Hippocampal formation (tissue), 2 donors: Measurements from ENCODE around the gene ACHE.
"Not testable (repeated sequence)": the region's sequence is repeated elsewhere in the genome, so short reads cannot be mapped to it uniquely, and the experiment has no call there.

Experiments
- DNase-seq, 2 donors: peaks; one replicate each; lab custom pipeline; 2025; lab: John Stamatoyannopoulos, UW

The ACHE gene

DNA sequence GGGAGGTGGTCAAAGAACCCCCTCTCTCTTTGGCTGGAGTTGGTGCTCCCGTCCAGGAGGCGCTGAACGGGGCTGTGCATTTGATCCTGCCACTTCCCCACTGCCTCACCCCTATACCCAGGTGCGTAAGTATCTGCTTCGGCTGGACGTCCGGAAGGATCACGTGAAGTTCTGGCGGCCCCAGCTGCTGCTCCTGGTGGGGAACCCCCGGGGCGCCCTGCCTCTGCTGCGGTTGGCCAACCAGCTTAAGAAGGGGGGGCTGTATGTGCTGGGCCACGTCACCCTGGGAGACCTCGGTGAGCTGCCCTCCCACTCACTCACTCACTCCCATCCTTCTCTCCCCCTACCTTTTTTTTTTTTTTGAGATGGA lies 34.1 kb downstream of the ACHE start:
- no peak for DNase-seq

DNA sequence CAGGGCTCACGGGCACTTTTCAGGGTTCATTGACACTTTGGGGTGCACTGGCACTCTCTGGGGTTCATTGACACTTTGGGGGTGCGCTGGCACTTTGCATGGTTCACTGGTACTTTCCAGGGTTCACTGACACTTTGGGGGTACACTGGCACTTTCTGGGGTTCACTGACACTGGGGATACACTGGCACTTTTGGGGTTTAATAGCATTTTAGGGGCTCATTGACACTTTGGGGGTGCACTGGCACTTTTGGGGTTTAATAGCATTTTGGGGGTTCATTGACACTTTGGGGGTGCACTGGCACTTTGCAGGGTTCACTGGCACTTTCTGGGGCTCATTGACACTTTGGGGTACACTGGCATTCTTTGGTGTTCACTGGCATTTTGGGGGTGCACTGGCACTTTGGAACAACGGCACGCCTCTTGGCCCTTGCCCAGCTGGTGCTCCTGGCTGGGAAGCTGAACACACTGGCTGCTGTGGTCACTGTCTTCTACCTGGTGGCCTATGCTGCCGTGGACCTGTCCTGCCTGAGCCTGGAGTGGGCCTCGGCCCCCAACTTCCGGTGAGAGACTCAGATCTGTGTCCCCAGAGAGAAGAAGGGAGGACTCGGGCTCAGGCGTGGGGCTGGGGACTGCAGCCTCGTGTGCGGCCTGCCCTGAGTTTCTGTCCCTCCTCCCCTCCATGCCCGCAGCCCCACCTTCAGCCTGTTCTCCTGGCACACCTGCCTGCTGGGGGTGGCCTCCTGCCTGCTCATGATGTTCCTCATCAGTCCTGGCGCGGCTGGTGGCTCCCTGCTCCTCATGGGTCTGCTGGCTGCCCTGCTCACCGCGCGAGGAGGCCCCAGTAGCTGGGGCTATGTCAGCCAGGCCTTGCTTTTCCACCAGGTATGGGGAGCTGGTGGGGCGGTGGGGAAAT lies 34.7 kb downstream of the ACHE start:
- no peak for DNase-seq

DNA sequence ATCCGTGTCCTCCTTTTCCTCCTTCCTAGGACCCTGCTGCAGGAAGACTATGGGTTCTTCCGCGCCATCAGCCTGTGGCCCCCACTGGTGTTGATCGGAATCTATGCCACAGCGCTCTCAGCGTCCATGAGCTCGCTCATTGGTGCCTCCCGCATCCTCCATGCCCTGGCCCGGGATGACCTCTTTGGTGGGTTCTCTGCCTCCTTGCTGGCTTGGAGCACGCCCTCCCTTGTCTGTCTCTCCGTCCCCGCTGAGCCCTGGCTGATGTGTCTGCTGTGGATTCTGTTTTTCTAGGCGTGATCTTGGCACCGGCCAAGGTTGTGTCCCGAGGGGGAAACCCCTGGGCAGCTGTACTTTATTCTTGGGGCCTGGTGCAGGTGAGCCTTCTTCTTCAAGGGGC lies 35.8 kb downstream of the ACHE start:
- DNase-seq, result no peak

DNA sequence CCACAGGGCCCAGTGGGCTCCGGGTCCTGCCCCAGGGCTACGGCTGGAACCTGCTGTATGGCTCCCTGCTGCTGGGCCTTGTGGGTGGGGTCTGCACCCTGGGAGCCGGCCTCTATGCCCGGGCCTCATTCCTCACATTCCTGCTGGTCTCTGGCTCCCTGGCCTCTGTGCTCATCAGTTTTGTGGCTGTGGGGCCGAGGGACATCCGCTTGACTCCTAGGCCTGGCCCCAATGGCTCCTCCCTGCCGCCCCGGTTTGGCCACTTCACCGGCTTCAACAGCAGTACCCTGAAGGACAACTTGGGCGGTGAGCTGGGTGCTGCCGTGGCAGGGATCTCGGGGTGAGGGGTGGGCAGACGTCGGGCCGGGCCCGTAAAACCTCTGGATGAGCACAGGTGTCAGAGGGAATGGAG lies 38.8 kb downstream of the ACHE start:
- DNase-seq, result no peak

DNA sequence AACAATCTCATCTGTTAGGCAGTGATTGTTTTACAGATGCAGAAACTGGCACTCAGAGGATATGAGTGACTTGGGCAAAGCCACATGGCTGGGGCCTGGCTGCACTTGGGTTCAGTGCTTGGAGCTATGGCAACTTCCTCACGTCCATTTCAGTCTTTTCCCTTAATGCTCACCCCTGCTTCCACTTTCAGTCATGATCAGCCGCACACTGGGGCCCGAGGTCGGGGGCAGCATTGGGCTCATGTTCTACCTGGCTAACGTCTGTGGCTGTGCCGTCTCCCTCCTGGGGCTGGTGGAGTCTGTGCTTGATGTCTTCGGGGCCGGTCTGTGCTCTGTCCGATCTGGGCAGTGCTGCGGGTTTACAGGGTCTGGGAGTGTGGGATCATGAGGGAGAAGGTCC lies 40.2 kb downstream of the ACHE start:
- no peak for DNase-seq

DNA sequence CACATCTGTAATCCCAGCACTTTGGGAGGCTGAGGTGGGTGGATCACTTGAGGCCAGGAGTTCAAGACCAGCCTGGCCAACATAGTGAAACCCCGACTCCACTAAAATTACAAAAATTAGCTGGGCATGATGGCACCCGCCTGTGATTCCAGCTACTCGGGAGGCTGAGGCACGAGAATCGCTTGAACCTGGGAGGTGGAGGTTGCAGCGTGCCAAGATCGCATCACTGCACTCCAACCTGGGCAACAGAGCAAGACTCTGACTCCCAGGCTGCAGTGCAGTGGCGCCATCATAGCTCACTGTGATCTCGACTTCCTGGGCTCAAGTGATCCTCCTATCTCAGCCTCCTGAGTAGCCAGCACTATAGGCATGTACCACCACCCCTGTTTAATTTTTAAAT lies 40.8 kb downstream of the ACHE start:
- DNase-seq, result not testable (repeated sequence)

DNA sequence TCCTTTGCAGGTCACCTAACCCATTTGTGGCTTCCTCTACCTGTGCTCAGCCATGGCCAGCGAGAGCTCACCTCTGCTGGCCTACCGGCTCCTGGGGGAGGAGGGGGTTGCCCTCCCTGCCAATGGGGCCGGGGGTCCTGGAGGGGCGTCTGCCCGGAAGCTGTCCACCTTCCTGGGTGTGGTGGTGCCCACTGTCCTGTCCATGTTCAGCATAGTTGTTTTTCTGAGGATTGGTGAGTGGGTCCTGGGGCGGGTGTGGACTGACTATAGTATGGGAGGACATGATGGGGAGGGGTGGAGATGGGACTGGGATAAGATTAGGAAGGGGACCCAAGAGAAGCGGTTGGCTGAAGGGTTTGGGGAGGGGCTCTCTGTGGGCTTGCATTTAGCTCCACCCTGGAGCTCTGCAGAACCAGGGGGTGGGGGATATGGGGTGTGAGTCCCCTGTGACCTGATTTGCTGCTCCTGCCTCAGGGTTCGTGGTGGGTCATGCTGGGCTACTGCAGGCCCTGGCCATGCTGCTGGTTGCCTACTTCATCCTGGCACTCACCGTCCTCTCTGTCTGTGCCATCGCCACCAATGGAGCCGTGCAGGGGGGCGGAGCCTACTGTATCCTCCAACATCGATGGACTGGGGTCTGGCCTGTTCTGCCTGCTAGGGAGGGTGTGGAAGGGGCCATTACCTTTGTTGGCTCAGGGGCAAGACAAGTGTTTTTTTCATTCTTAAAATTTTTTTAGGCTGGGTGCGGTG lies 41.4 kb downstream of the ACHE start:
- no peak for DNase-seq

DNA sequence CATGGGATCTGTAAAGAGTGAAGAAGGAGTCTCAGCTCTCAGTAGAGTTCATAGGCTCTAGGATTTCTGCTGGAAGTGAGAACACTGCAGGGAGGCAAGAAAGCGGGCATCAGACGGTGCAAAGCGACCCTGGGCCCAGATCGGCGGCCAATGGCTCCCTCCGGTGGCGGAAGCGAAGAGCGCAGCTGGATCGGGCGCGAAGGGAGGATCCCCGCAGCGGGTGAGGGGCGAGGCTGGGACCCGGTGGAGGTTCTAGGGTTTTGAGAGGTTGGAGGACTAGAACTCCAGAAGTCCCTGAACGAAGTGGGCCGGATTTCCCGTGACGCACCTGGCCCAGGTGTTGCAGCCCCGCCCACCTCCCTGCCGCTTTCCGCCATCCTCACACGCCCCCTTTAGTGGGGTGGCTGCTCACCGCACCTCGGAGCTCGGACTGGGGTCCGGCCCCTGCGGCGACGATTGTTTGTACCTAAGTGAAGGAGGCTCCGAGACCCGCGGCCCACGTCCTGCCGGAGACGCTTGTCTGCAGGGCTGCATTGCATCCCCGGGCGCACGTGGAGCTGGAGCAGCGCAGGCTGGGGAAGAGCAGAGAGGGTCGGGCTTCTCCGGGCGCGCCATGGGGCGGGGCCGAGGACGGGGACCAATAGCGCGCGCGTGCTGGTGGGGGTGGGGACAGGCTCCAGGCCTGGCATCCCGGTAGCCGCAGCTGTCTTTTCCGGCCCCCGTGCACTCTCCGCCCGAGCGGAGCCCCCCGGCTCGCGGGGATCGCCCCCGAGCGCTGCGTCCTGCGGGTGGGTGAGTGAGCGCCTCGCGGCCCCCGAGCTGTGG lies 43.4 kb downstream of the ACHE start, which contains the start of gene SLC12A9:
Gene SLC12A9, plus strand, starts transcription at position 666 of the 825 bp plus-strand sequence. CDS start 1,485 bp downstream, outside the sequence.
- peak; percentile 80 to 86 for DNase-seq

DNA sequence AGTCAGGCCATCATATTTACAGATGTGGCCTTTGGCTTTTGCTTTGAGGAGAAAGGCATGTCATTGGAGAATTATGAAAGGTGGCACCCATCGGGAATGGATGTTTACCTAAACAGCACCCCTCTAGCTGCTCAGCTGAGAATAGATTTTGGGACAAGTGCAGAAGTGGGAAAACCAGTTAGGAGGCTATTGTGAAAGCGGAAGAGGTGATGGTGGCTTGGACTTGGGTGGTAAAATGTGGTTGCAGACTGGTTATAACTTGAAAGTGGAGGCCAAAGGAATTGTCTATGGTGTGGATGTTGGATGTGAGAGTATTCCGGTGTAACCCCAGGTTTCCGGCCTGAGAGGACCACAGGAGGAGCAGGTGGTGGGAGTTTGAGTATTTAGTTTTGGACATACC lies 48.3 kb downstream of the ACHE start:
- no peak for DNase-seq

DNA sequence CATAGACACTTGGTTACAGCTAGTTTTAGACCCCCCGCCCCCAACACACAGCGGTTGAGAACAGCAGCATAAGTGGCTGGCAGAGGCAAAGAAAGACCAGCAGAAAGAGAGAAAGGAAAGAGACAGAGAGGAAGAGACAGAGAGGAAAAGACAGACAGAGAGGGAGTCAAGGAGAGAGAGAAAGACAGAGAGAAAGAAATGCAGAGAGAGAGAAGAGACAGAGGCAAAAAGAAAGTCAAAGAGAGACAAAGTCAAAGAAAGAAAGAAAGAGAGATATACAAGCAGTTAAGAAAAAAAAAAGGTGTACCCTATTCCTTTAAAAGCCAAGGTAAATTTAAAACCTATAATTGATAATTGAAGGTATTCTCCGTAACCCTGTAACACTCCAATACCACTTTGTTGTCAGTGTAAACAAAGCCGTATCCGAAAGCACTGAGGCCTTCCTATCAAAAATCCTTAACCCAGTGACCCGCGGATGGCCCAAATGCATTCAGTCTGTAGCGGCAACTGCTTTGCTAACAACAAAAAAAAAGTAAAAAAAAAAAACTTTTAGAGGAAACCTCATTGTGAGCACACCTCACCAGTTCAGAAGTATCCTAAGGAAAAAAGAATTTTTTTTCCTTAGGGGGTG lies 55.1 kb downstream of the ACHE start:
- no peak for DNase-seq
